NCI-H460 (cell line): ENCODE results near the gene TEAD3. TPM values are rescaled to one million over a fixed set of nuclear protein-coding genes. Genes with fewer than 3 reads are reported as not detected.

ENCODE experiments used
- DNase-seq: peaks from one replicate; pipeline ENCODE4 v3.0.0-alpha.2; 2016; ENCODE audit warnings: low read depth; ENCODE audit errors: extremely low read depth
- total RNA-seq: library from RNA; depleted of rRNA; stranded (reverse); fragments of >200 nt; shearing (Covaris generic); gene quantifications from 2 replicates; pipeline ENCODE4 v1.2.3, GENCODE V29; 2014

TEAD3 gene
- total RNA-seq, 1 experiment from 2014 or later = 2.4 TPM

DNA sequence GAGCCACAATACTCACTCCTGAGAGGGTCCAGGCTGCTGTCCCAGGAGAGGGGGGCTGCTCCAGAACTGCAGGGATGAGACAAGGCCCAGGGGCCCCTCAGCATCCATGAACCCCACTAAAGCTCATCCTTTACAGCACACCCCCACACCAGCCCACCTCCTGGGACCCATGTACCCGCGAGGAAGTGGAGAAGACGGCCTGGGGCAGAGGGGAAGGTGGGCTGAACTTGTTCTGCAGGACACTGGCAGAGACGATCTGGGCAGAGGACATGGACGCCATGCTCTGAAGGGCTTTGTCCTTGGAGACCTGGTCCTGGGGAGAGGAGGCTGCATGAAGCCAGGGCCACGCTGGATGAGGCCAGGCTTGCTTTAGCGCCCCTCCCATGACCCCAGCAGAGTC, 18.6 kb downstream of the TEAD3 start:
- no peak for DNase-seq

DNA sequence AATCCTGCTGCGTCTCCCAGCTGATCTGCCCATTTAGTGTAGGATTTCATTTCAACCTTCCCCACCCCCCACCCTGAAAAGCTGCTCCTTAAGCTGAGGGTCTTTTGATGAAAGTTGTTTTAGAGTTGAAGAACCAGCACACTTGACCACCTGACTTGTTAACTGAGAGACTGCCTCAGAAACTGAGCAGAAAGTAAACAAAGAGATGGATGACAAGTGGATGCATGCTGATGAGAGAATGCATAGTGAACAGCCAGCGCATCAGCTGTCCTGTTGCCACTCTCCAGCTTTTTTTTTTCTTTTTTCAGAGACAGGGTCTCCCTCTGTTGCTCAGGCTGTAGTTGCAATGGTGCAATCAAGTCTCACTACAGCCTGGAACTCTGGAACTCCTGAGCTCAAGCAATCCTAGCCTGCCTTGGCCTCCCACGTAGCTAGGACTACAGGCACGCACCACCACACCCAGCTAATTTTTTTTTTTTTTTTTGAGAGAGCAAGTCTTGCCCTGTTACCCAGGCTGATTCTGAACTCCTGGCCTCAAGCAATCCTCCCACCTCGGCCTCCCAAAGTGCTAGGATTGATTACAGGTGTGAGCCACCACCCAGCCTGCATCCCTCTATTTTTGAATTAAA, 19.2 kb downstream of the TEAD3 start:
- no peak for DNase-seq

DNA sequence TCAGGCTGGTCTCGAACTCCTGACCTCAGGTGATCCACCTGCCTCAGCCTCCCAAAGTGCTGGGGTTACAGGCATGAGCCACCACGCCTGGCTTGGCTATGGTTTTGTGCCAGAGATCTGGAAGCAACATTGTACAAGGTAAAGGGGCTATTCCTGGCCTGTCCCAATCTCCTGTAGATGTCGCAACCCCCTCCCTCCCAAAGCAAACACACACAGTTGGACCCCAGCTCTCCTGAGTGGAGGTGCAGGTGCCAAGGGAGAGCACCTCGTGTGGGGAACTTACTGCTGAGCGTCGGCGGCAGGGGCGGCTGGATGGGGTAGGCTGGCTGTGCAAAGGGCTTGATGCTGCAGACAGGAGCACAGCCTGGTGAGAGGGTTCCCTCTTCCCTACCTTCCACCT, 19.9 kb downstream of the TEAD3 start:
- DNase-seq = no peak

DNA sequence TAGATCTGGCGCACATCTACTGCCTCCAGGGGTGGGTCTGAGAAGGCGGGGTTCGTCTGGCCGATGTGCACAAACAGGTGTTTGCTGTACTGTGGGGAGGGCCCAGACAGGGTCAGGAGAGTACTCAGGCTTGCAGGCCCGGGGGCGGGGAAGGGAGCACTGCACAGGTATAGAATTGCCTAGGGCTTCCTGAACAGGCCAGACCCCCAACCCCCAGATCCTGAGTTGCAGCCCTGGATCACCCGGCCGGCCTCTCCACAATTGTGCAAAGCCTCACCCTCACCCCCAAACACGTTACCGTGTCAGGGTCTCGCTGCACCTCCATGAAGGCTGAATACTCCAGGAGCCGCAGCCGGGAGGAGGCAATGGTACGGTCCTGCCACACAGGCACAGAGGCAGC, 20.9 kb downstream of the TEAD3 start:
- no peak for DNase-seq

DNA sequence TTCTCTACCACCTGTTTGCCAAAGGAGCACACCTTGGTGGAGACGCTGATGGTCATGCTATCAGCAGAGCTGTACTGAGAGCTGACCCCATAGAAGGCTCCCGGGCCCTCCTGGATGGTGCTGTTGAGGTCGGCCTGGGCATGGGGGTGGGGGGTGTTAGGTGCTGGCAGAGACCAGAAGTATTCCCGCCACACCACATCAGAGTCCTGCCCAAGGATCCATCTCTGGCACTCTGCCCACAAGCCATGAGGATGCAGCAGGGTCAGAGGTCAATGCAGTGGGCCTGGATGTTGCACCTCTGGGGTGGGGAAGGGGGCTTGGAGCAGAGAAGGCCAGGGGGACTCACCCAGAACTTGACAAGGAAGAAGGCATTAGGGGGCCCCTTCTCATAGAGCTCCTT, 21.3 kb downstream of the TEAD3 start:
- DNase-seq = no peak

DNA sequence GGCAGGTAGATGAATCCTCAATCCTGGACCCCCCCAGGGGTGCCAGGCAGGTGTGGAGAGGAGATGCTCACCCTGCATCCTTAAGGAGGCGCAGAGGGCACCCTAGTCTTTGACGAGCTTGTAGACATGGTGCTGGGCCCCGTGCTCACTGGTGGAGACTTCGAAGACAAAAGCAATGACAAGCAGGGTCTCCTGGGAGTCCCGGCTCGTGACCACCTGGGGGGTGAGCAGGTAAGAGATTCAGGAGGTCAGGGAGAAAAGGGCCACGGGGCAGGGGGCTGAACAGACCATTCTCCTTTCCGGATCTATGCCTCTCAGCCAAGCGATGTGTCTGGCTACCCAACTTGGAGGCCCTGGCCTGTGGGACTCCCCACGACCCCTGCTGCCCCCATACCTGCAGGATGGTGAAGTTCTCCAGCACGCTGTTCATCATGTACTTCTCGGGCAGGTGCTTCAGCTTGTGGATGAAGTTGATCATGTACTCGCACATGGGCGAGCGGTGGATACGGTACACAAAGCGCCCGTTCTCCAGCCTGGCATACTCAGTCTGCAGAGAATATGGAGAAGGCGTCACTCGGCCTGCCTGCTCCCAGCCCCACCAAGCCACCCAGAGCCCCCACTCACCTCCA, 21.8 kb downstream of the TEAD3 start:
- no peak for DNase-seq

DNA sequence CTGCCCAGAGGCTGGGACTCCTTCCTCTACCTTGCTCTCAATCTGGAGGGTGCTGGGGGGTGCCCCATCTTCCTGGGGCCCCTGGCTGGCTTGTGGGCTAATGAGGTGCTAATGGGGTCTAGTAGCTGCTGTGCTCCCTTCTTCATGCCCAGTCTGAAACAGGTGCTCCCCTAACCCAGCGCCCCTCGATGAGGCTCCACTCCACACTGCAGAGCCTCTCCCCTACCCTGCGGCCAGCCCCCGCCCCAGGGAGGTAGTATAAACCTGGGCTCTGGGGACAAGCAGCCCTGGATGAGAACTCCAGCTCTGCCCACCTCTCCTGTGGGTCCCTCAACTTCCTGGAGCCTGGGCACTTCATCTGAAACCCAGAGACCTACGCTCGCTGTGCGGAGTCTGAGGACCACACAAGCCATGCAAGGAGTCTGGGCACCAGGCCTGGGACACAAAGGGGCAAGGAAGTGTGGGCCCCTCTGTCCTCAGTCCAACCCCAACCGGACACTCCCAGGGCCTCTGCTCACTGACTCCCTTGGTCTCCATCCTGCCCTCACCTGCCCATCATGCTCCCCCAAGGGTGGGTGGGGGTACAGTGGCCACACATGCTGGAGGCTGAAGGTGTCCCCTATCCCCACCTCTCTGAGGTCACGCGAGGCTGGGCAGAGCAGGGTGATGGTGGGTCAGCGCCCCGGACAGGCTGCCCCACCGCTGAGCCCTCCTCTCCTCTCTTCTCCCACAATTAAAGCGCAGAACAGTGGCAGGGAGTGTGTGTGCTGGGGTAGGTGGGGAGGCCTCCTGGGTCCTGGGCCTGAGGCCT, 22.5 kb downstream of the TEAD3 start:
- DNase-seq = no peak

DNA sequence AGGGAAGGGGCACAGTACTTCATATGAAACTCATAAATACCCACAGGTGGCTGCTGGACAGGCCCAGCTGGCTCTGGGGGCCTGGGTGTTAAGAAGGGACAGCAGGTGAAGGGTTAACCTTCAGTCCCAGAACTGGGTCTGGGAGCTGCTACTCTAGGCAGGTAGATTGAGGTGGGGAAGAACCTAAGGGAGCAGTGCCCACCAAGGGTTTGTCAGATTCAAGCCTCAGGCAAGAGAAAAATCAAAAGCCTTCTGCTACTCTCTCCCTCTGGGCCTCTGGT, 23.1 kb downstream of the TEAD3 start:
- DNase-seq = no peak

DNA sequence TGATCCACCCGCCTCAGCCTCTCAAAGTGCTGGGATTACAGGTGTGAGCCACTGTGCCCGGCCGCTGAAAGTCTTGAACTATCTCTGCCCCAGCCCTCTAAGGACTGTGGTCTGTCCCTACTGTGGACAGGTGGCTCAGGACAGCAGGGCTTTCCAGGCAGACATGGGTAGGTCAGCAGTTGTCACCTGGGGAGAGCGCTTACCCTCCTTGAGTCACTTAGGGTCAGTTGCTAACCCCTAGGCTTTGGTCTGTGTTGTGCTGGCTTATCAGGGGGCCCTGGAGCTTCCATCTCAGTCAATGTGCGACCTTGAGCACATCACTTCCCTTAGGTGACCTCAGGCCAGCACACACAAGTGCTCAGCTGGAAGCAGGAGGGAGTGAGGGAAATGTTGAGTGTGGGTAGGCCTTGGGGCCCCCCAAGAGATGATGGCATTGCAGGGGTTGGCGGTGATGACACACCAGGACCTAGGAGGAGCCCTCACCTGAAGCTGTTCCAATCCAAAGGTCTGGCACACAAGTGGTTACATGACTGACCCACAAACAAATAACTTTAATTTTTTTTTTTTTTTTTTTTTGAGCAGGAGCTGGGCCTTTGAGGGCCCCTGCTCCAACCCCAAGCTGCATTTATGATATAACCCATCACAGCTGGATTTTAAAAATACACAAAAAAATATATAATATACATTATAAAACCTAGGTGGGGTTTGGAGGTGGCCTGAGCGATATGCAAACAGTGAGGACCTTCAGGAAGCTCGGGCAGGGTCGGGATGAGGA, 23.6 kb downstream of the TEAD3 start:
- no peak for DNase-seq

DNA sequence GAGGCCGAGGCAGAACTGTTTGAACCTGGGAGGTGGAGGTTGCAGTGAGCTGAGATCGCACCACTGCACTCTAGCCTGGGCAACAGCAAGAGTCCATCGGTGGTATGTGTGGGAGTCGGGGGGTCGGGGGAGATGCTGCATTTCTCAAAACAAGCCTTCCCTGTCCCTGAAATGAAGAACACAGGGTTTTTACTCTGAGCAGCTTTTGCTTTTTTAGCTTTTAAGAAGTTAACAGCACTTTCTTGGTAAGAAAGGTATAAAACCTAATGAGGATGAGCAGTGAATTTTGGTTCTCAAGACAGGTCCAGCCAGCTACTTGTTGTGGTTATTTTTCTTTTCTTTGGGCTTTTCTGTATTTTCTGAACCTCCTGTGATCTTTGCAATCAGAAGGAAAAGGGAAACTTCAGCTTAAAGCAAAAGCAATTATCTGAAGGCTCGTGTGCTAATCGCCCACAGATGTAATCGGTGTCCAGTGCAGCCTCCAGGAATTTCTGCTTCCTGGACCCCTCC, 25.0 kb downstream of the TEAD3 start:
- DNase-seq = no peak

DNA sequence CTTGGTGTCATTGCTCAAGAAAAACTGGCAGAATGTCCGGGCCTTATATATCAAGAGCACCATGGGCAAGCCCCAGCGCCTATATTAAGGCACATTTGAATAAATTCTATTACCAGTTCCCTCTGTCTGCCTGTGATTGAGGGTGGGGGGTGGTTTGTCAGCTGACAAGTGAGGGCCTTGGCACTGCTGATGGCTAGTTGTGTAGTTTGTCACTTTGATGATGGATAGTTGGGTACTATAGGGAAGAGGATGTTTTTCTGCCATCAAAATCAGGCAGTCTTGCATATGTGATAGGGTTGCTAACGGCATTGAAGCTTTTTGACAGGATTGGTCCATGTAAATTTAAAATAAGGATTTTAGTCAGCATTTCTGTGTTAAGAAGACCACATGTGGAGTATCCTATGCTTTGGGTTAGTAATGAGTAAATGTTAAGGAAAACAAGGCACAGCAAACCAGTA, 26.2 kb downstream of the TEAD3 start:
- no peak for DNase-seq

DNA sequence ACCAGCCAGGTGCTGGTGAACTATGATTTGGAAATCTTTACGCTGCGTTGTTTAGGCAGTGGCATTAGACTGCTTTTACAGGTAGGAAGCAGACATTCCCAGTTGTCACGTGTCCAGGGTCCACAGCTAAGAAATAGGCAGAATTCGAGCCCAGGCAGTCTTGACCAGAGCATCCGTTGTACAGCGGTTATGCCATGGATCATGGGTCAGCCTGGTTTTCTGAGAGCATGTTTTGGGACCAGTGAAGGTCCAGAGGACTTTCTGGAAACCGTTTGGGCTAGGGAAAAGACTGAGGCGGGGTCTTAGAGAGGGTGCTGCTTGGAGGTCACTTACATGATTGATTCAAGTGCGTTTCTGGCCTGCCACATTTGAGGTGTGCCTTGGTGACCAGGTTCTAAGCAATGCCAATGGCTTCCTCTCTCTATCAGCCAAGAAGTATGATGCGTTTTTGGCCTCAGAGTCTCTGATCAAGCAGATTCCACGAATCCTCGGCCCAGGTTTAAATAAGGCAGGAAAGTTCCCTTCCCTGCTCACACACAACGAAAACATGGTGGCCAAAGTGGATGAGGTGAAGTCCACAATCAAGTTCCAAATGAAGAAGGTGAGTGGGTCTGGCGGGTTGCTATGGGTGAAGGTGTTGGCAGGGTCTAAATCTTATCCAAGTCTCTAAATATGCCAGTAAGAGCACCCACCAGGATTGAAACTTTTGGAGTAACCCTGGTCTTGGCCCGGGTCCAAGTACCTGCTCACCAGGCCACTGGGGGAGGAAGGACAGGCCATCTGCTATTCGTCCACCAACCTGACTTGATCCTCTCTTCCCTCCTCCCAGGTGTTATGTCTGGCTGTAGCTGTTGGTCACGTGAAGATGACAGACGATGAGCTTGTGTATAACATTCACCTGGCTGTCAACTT, 26.9 kb downstream of the TEAD3 start:
- DNase-seq = no peak

DNA sequence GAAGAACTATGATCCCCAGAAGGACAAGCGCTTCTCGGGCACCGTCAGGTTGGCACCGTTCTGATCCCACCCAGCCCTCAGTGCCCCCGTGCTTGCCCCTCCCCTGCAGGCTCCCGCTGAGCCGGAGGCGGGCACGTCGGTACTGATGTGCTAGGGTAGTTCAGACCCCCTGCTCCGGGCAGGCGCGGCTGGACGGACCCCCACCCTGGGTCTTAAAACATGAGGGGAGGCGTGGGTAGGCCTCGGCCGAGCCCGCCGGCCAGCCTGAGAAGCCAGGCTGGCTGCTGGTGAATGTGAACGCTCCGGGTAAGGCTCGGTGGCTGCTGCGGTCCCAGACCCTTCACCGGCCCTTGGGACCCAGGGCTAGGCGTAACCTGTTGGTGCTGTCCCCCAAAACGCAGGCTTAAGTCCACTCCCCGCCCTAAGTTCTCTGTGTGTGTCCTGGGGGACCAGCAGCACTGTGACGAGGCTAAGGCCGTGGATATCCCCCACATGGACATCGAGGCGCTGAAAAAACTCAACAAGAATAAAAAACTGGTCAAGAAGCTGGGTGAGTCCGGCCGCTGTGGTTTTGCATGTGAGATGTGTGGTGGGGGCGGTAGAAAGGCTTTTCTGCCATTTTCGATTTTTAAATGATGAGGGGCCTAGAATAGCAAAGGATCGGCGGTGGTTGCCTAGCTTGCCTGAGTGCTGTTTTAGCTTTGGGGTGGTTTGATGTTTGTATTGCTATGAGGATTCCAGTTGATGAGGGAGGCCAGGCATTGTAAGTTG, 27.7 kb downstream of the TEAD3 start:
- no peak for DNase-seq

DNA sequence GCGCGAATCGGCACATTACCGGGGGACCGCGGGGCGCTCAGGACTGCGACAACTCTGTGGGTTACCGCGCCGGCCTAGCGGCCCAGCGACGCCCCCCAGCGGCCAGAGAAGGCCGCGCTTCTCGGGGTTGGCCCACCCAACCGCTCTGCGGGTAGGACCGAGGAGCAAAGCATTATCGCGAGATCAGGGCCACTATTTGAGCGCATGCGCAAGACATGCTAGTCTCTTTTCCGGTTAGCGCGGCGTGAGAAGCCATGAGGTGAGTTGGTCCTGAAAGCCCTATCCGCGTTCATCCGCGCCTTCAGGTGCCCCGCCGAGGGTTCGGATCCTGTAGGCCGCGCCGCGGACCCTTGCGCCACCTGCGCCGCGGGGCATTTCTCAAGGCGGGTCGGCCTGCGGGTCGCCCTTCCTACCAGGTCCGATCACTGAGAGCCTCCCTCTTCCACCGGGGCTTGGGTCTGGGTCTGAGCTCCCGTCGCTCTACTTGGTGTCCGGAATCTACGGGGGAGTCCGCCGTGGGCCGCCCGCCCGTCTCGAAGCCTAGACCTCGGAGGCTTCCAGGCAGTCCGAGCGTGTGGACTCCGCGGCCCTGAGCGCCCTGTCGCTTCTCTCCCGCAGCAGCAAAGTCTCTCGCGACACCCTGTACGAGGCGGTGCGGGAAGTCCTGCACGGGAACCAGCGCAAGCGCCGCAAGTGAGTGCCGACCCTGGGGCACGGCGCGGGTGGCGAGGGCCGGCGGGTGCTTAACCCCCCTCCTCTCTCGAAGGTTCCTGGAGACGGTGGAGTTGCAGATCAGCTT, 28.5 kb downstream of the TEAD3 start, which contains the start of gene RPL10A:
Gene RPL10A (plus strand): TSS at position 221 of the 799 bp plus-strand sequence. CDS start 34 bp downstream, at position 255.
- peak; percentile 94 for DNase-seq

DNA sequence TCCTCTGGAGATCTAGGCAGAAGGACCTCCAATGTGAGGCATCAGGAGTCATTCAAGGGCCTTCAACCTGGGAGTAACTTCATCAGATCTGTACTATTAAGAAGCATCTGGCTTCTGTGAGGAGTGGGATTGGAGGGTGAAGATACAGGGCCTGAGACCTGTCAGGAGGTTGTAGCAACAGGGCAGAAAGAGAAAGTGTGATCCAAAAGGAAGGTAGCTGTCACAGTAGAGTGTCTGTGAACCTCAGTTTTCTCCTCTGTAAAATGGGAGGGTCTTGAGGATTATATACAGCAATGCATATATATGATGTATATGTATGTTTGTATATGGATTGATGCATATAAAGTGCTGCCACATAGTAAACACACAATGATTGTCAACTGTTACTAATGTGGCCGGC, 31.2 kb downstream of the TEAD3 start:
- DNase-seq = no peak

DNA sequence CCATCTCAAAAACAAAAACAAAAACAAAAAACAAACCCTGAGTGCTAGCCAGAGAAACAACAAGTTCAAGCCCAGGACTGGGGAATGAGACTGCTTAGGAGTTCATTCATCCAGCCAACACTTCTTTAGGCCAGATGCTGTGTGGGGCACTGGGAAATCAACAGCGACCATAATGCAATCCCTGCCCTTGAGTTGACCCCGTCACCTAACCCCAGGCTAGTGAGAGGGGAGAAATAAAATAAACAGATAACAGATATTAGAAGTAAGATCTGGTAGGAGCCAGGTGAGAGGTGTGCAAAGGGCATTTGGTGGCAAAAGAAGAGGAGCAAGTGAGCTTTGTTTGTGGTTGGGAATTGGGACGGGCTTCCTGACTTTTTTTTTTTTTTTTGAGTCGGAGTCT, 33.6 kb downstream of the TEAD3 start:
- DNase-seq = no peak

DNA sequence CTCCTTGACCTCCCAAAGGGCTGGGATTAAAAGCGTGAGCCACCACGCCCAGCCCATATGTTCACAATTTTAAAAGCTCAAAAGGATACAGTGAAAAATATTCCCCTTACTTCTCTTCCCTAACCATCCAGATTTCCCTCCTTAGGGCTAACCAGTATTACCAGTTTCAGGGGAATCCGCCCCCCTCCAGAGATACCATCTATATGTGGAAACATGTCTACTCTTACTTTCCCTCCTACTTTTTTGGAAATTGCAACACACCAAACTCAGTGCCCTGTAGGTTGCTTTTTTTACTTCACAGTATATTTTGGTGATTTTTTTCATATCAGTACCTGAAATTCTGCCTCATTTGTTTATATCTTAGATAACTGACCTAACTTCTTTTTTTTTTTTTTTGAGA, 35.6 kb downstream of the TEAD3 start:
- DNase-seq = no peak

DNA sequence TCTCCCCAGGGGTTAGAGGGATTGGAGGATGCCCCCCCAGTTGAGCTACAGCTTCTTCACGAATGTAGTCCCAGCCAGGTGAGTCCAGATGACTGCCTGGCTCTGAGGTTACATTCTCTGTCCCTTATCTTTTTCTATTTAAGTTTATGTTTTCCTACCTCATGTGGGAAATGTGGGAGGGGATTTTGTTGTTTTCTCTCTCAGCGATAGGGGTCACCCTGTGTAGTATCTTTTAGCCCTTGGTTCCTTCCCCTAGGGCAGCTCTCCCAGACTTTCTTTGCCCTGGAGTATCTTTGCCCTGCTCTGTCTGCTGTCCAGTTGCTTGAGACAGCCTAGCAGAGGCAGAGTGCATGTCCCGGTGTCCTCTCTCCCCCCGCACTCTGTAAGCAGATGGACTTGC, 39.0 kb downstream of the TEAD3 start:
- no peak for DNase-seq
